CD14-positive monocyte (primary cell): ENCODE data around the gene GJC1. TPM values are rescaled to one million over a fixed set of nuclear protein-coding genes. Genes with fewer than 3 reads are reported as not detected.

Experiments used
- DNase-seq, 3 donors: peaks; one replicate each; pipeline ENCODE4 v3.0.0-alpha.2; 2011 to 2022
- H2AFZ ChIP-seq: 2 replicates; pipeline ENCODE4 v1.6.0; 2012; ENCODE audit warnings: mild to moderate bottlenecking, low read depth, low read length, inconsistent platforms; ENCODE audit not compliant: insufficient read depth, poor library complexity, severe bottlenecking
- H3K27ac ChIP-seq, 2 donors: 1 replicate in 1 of 2; 2 replicates in 1 of 2; pipeline ENCODE4 v1.5.1; 2012 to 2013; ENCODE audit warnings: low read length in 2 of 2, control low read depth in 1 of 2, inconsistent platforms in 1 of 2, low read depth in 1 of 2, mild to moderate bottlenecking in 1 of 2
- H3K27me3 ChIP-seq, 2 donors: one replicate each; pipeline versions ENCODE4 v1.6.0 to v1.6.1; 2011 to 2013; ENCODE audit warnings: low read length in 2 of 2; ENCODE audit not compliant: control insufficient read depth in 2 of 2, insufficient read depth in 2 of 2
- H3K36me3 ChIP-seq, 2 donors: replicated peaks in 1 of 2; 1 replicate in 1 of 2; 2 replicates in 1 of 2; pipeline versions ENCODE4 v1.5.1 to v1.6.1; 2012 to 2013; ENCODE audit warnings: low read length in 2 of 2, control low read depth in 1 of 2, inconsistent platforms in 1 of 2, mild to moderate bottlenecking in 1 of 2; ENCODE audit not compliant: insufficient read depth in 2 of 2, control insufficient read depth in 1 of 2
- H3K4me1 ChIP-seq, 2 donors: 1 replicate in 1 of 2; 2 replicates in 1 of 2; pipeline versions ENCODE4 v1.5.1 to v1.6.1; 2012 to 2013; ENCODE audit warnings: low read length in 2 of 2, control low read depth in 1 of 2, inconsistent platforms in 1 of 2, mild to moderate bottlenecking in 1 of 2, moderate library complexity in 1 of 2; ENCODE audit not compliant: insufficient read depth in 2 of 2, control insufficient read depth in 1 of 2
- H3K4me2 ChIP-seq: replicated peaks from 2 replicates; pipeline ENCODE3; 2012; ENCODE audit warnings: low read length, moderate library complexity, mild to moderate bottlenecking; ENCODE audit not compliant: poor library complexity, severe bottlenecking; ENCODE audit errors: extremely low read depth
- H3K4me3 ChIP-seq, 3 experiments: fragments of 200-600 bp in 1 of 3; sonication (generic) in 1 of 3; replicated peaks in 1 of 3; 1 replicate in 2 of 3; 2 replicates in 1 of 3; pipeline ENCODE4 v1.5.1; 2011 to 2013; ENCODE audit warnings: low read length in 3 of 3, mild to moderate bottlenecking in 3 of 3, control low read depth in 2 of 3, low read depth in 2 of 3, inconsistent platforms in 1 of 3, moderate library complexity in 1 of 3
- H3K79me2 ChIP-seq: 2 replicates; pipeline ENCODE4 v1.6.0; 2012; ENCODE audit warnings: mild to moderate bottlenecking, control low read depth, inconsistent platforms, low read length, moderate library complexity; ENCODE audit not compliant: insufficient read depth
- H3K9ac ChIP-seq: 2 replicates; pipeline ENCODE4 v1.6.0; 2017; ENCODE audit warnings: low read length, mild to moderate bottlenecking; ENCODE audit not compliant: insufficient read depth, poor library complexity, severe bottlenecking
- H3K9me3 ChIP-seq, 2 donors: replicated peaks in 1 of 2; 1 replicate in 1 of 2; 2 replicates in 1 of 2; pipeline versions ENCODE4 v1.5.1 to v1.6.1; 2012 to 2013; ENCODE audit warnings: low read length in 2 of 2, control low read depth in 1 of 2; ENCODE audit not compliant: control insufficient read depth in 1 of 2, insufficient read depth in 1 of 2
- H4K20me1 ChIP-seq: 2 replicates; pipeline ENCODE4 v1.6.0; 2012; ENCODE audit warnings: mild to moderate bottlenecking, low read length, control low read depth, moderate library complexity; ENCODE audit not compliant: insufficient read depth
- H3K27ac Mint-ChIP-seq, 7 donors: one replicate each; pipeline ENCODE4 v1.8.0; 2020; ENCODE audit warnings: mild to moderate bottlenecking in 7 of 7, mixed read lengths in 7 of 7, moderate library complexity in 6 of 7, inconsistent platforms in 2 of 7
- H3K27me3 Mint-ChIP-seq, 3 donors: one replicate each; pipeline ENCODE4 v1.8.0; 2021 to 2022; ENCODE audit warnings: low read depth in 3 of 3, mild to moderate bottlenecking in 3 of 3, mixed read lengths in 3 of 3, moderate library complexity in 3 of 3, inconsistent platforms in 1 of 3
- H3K36me3 Mint-ChIP-seq, 2 donors: one replicate each; pipeline ENCODE4 v1.8.0; 2020; ENCODE audit warnings: mixed read lengths in 2 of 2, inconsistent platforms in 1 of 2, mild to moderate bottlenecking in 1 of 2
- H3K4me1 Mint-ChIP-seq: one replicate; pipeline ENCODE4 v1.8.0; 2020; ENCODE audit warnings: mild to moderate bottlenecking, mixed read lengths
- H3K4me3 Mint-ChIP-seq, 2 donors: one replicate each; pipeline ENCODE4 v1.8.0; 2020; ENCODE audit warnings: mild to moderate bottlenecking in 2 of 2, mixed read lengths in 2 of 2, moderate library complexity in 1 of 2
- H3K9me3 Mint-ChIP-seq, 7 donors: one replicate each; pipeline ENCODE4 v1.8.0; 2020 to 2022; ENCODE audit warnings: mixed read lengths in 7 of 7, mild to moderate bottlenecking in 6 of 7, moderate library complexity in 6 of 7, inconsistent platforms in 2 of 7
- CTCF ChIP-seq: fragments of 200-600 bp; IDR thresholded peaks from one replicate; pipeline ENCODE4 v1.8.0; 2022; ENCODE audit warnings: antibody characterized with exemption, mild to moderate bottlenecking
- WGBS: methylation state at CpG from one replicate; pipeline ENCODE4 v1.1.5; 2013; ENCODE audit warnings: missing lambda C conversion rate; ENCODE audit not compliant: insufficient coverage; 5-methylcytosine and 5-hydroxymethylcytosine counted together
- intact Hi-C, 2 donors: fragments of 100-400 bp; cut with micrococcal nuclease; formaldehyde crosslinking; loops; one replicate each; pipeline versions ENCODE4 v1.15.0 to v1.15.1; 2023
- polyA plus RNA-seq, 3 donors: library from polyadenylated mRNA; depleted of rRNA in 1 of 3; unstranded in 2 of 3; stranded (reverse) in 1 of 3; fragments of 300-500 nt in 2 of 3; fragments of >200 nt in 1 of 3; fragmentation: Illumina TruSeq in 2 of 3; gene quantifications; 1 replicate in 2 of 3; 2 replicates in 1 of 3; pipeline ENCODE4 v1.2.3, GENCODE V29; 2012 to 2021

The GJC1 gene
- polyA plus RNA-seq, 3 donors: not detected

DNA sequence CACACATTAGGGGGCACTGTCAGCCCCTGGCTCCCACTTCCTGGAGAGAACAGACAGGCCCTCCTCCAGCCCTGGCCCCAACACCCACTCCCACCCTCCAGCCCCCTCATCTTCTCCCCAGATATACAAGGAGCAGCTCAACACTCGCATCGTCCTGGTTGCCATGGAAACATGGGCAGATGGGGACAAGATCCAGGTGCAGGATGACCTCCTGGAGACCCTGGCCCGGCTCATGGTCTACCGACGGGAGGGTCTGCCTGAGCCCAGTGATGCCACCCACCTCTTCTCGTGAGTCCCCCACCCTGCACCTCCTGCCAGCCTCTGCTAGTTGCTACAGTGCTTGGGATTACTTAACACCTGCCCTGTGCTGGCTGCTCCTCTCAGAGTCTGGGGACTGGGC, 56.9 kb downstream of the GJC1 start:
- Histone ChIP-seq H3K4me2 (no peak overlapping the region), H3K27me3 (peaks cover 0 to 18% of the 10 kb centered on the region in 2 donors), H3K4me3 (no peak overlapping the region), H3K36me3 (no peaks in the 10 kb centered on the region), H3K9ac (no peak overlapping the region), H3K79me2 (no peaks in the 10 kb centered on the region), H2AFZ (no peak overlapping the region), H4K20me1 (no peaks in the 10 kb centered on the region), H3K9me3 (no peaks in the 10 kb centered on the region), H3K27ac (no peak overlapping the region), H3K4me1 (peaks cover 25 to 34% of the 10 kb centered on the region in 2 donors)
- Mint-ChIP-seq H3K27me3 (peaks cover 21 to 35% (median 27%) of the 10 kb centered on the region in 3 donors), H3K36me3 (no peaks in the 10 kb centered on the region), H3K27ac (no peak overlapping the region), H3K9me3 (peaks cover 0 to 2% (median 0%) of the 10 kb centered on the region in 7 donors), H3K4me3 (no peak overlapping the region), H3K4me1 (peaks cover 35% of the 10 kb centered on the region)
- DNase-seq: no peak
- intact Hi-C loops: loop anchor here (10.0 kb wide), 1 partner anchor 362 kb away; the partner anchor contains the start of genes ACBD4 (in 2 of the 2) and PLCD3 (in 2 of the 2)
- TF ChIP-seq CTCF: no peak
- 95% methylated on average over 6 of the region's 6 CpGs for WGBS

- H3K79me2 ChIP-seq: no peaks in the 10 kb centered on the region
- H3K9me3 ChIP-seq: no peaks in the 10 kb centered on the region
- WGBS: 77% methylated on average over 12 of the region's 21 CpGs
- H4K20me1 ChIP-seq: no peaks in the 10 kb centered on the region
- no peak for TF ChIP-seq CTCF
- no peak overlapping the region for H3K27ac ChIP-seq
- intact Hi-C loops: loop anchor here (10.0 kb wide), 1 partner anchor 362 kb away; the partner anchor contains the start of genes ACBD4 (in 2 of the 2) and PLCD3 (in 2 of the 2)
- H3K4me2 ChIP-seq: no peak overlapping the region
- H3K36me3 ChIP-seq: no peaks in the 10 kb centered on the region
- peaks cover 0 to 14% of the 10 kb centered on the region in 2 donors for H3K27me3 ChIP-seq
- H3K36me3 Mint-ChIP-seq: no peaks in the 10 kb centered on the region
- no peak overlapping the region for H3K4me3 ChIP-seq
- no peak overlapping the region for H3K27ac Mint-ChIP-seq
- peaks cover 25 to 34% of the 10 kb centered on the region in 2 donors for H3K4me1 ChIP-seq
- H3K27me3 Mint-ChIP-seq: peaks cover 15 to 31% (median 25%) of the 10 kb centered on the region in 3 donors
- no peak for DNase-seq
- H2AFZ ChIP-seq: no peak overlapping the region
- H3K4me1 Mint-ChIP-seq: peaks cover 36% of the 10 kb centered on the region
- no peak overlapping the region for H3K9ac ChIP-seq
- no peak overlapping the region for H3K4me3 Mint-ChIP-seq
- H3K9me3 Mint-ChIP-seq: peaks cover 0 to 2% (median 0%) of the 10 kb centered on the region in 7 donors
Observed at GRCh38 chr17:44772308-44773045, 57.6 kb downstream of the GJC1 start.
